Activated CD8-positive, alpha-beta memory T cell treated with anti-CD3 and anti-CD28 coated beads for 36 hours (primary cell): ENCODE measurements around the gene NCKAP1. TPM values are rescaled to one million over a fixed set of nuclear protein-coding genes. Genes with fewer than 3 reads are reported as not detected.
"Not testable (repeated sequence)": the region's sequence is repeated elsewhere in the genome, so short reads cannot be mapped to it uniquely, and the experiment has no call there.

ENCODE experiments used
- CTCF ChIA-PET: fragments of 350-600 bp; sonication (Branson Sonifier 250); formaldehyde crosslinking; loops from one replicate; lab custom pipeline; 2021; ENCODE audit warnings: antibody characterized with exemption; lab: Charles Lee
- POLR2A ChIA-PET: fragments of 350-600 bp; sonication (Branson Sonifier 250); formaldehyde crosslinking; loops from one replicate; lab custom pipeline; 2021; ENCODE audit warnings: antibody characterized with exemption; lab: Charles Lee
- total RNA-seq, 2 experiments: library from RNA; stranded (reverse); gene quantifications; one replicate each; pipeline ENCODE4 v1.2.3, GENCODE V29; 2021

NCKAP1 gene
- total RNA-seq, 2 experiments from 2014 or later = 7.1 to 7.5 TPM

GRCh38 chr2:183037553-183038340, 510 bp downstream of the NCKAP1 start:
- CTCF ChIA-PET = no interaction called here

GRCh38 chr2:183037074-183037552, 1.1 kb downstream of the NCKAP1 start:
- POLR2A ChIA-PET = no interaction called here
- CTCF ChIA-PET = no interaction called here

More at GRCh38 chr2:183037553-183038340, 510 bp downstream of the NCKAP1 start:
- POLR2A ChIA-PET = no interaction called here

GRCh38 chr2:183035954-183036669, 2.1 kb downstream of the NCKAP1 start:
- ChIA-PET POLR2A (no interaction called here), CTCF (no interaction called here)

GRCh38 chr2:183035298-183035953, 2.8 kb downstream of the NCKAP1 start:
- ChIA-PET CTCF (no interaction called here), POLR2A (no interaction called here)

GRCh38 chr2:183034806-183035205, 3.5 kb downstream of the NCKAP1 start:
- ChIA-PET POLR2A (no interaction called here), CTCF (no interaction called here)

GRCh38 chr2:183033951-183034350, 4.3 kb downstream of the NCKAP1 start:
- POLR2A ChIA-PET = no interaction called here
- CTCF ChIA-PET = no interaction called here

GRCh38 chr2:183031911-183032794, 6.1 kb downstream of the NCKAP1 start:
- CTCF ChIA-PET = interaction anchor here (0.7 kb wide), 1 partner anchor 21 kb away, joined by 3 read pairs; no protein-coding TSS in a partner anchor
- POLR2A ChIA-PET = interaction anchor here (0.6 kb wide), 1 partner anchor 96 kb away, joined by 8 read pairs; no protein-coding TSS in a partner anchor

- CTCF ChIA-PET = no interaction called here
- POLR2A ChIA-PET = no interaction called here
Observed at GRCh38 chr2:183029219-183029618, 9.0 kb downstream of the NCKAP1 start.

GRCh38 chr2:183028108-183028507, 10.1 kb downstream of the NCKAP1 start:
- ChIA-PET CTCF (no interaction called here), POLR2A (no interaction called here)

- POLR2A ChIA-PET = no interaction called here
- CTCF ChIA-PET = interaction anchor here (1.0 kb wide), 1 partner anchor 14 kb away, joined by 3 read pairs; no protein-coding TSS in a partner anchor
Observed at GRCh38 chr2:183027443-183027842, 10.8 kb downstream of the NCKAP1 start.

GRCh38 chr2:183026424-183026823, 11.8 kb downstream of the NCKAP1 start:
- POLR2A ChIA-PET = no interaction called here
- CTCF ChIA-PET = interaction anchor here (1.0 kb wide), 1 partner anchor 13 kb away, joined by 3 read pairs; no protein-coding TSS in a partner anchor

- CTCF ChIA-PET = no interaction called here
- POLR2A ChIA-PET = no interaction called here
Observed at GRCh38 chr2:183025993-183026392, 12.3 kb downstream of the NCKAP1 start.

- ChIA-PET POLR2A (no interaction called here), CTCF (interaction anchor here (0.5 kb wide), 1 partner anchor 33 kb away, joined by 3 read pairs; no protein-coding TSS in a partner anchor)
Observed at GRCh38 chr2:183024339-183025095, 13.7 kb downstream of the NCKAP1 start.

- CTCF ChIA-PET = no interaction called here
Observed at GRCh38 chr2:183022711-183023110, 15.5 kb downstream of the NCKAP1 start.

GRCh38 chr2:183021613-183022012, 16.6 kb downstream of the NCKAP1 start:
- POLR2A ChIA-PET = no interaction called here
- CTCF ChIA-PET = no interaction called here

More at GRCh38 chr2:183022711-183023110, 15.5 kb downstream of the NCKAP1 start:
- POLR2A ChIA-PET = no interaction called here

GRCh38 chr2:183019718-183020442, 18.4 kb downstream of the NCKAP1 start:
- POLR2A ChIA-PET = no interaction called here
- CTCF ChIA-PET = no interaction called here

- POLR2A ChIA-PET, CTCF ChIA-PET: not testable (repeated sequence)
Observed at GRCh38 chr2:183017845-183018244, 20.4 kb downstream of the NCKAP1 start.
